Activated B cell treated with CpG ODN at 0.5 μM for 24 hours (primary cell): ENCODE results near the gene MTHFD1. TPM values are rescaled to one million over a fixed set of nuclear protein-coding genes. Genes with fewer than 3 reads are reported as not detected.
A peak's percentile ranks its signal among the peaks of the same experiment; 100 is the strongest.

Experiments
- ATAC-seq: fragments of 200-7000 bp; cut with Tn5 transposase; one replicate; pipeline ENCODE4 v1.10.0; 2021; ENCODE audit warnings: low read depth, mild to moderate bottlenecking, moderate library complexity
- CTCF ChIA-PET: fragments of 350-600 bp; sonication (Branson Sonifier 250); formaldehyde crosslinking; loops from one replicate; lab custom pipeline; 2021; ENCODE audit warnings: antibody characterized with exemption; lab: Charles Lee
- POLR2A ChIA-PET: fragments of 350-600 bp; sonication (Branson Sonifier 250); formaldehyde crosslinking; loops from one replicate; lab custom pipeline; 2021; ENCODE audit warnings: antibody characterized with exemption; lab: Charles Lee
- DNase-seq: peaks from one replicate; pipeline ENCODE4 v3.0.0; 2022
- H3K27ac Mint-ChIP-seq: one replicate; pipeline ENCODE4 v1.8.0; 2020; ENCODE audit warnings: mixed read lengths
- H3K27me3 Mint-ChIP-seq: one replicate; pipeline ENCODE4 v1.8.0; 2021; ENCODE audit warnings: mixed read lengths
- H3K36me3 Mint-ChIP-seq: one replicate; pipeline ENCODE4 v1.8.0; 2021; ENCODE audit warnings: low read depth, mixed read lengths
- H3K4me1 Mint-ChIP-seq: one replicate; pipeline ENCODE4 v1.8.0; 2021; ENCODE audit warnings: mixed read lengths
- H3K4me3 Mint-ChIP-seq: one replicate; pipeline ENCODE4 v1.8.0; 2020; ENCODE audit warnings: mild to moderate bottlenecking, mixed read lengths
- H3K9me3 Mint-ChIP-seq: one replicate; pipeline ENCODE4 v1.8.0; 2020; ENCODE audit warnings: mixed read lengths
- intact Hi-C: fragments of 100-400 bp; cut with micrococcal nuclease; formaldehyde crosslinking; loops from one replicate; pipeline ENCODE4 v1.15.1; 2024
- total RNA-seq: library from RNA; stranded (reverse); gene quantifications from 2 replicates; pipeline ENCODE4 v1.2.3, GENCODE V29; 2022
- TF ChIP-seq, protein P1 (sequence below): fragments of 200-600 bp; IDR thresholded peaks from one replicate; pipeline ENCODE4 v1.8.0; 2022; ENCODE audit warnings: antibody characterized with exemption, mild to moderate bottlenecking

The MTHFD1 gene
- total RNA-seq, 1 donor from 2014 or later, result 98.4 TPM

DNA sequence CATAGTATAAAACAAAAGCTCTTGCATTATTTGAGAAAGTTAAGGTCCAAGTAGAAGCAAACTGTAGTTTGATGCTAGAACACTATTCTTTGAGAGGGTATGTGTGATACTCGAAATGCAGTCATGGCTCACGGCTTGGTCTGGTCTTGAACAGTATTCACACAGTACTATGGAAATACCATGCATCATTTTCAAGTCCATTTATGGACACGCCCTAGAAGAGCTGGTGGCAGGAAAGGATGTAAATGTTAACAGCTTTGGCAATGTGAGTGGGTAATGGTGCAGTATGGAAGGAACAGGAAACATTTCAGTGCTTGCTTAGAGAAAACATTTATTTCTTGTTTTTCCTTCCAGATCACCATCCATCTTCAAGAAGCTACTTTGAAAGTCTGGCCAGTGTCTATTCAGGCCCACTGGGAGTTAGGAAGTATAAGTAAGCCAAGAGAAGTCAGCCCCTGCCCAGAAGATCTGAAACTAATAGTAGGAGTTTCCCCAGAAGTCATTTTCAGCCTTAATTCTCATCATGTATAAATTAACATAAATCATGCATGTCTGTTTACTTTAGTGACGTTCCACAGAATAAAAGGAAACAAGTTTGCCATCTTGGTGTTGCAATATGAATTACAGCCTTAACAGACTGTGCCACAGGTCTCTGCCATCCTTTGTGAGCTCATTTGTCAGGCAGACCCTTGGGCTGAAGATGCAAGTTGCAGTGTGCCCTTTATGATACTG lies 71.4 kb downstream of the MTHFD1 start:
- Mint-ChIP-seq H3K27ac (no peak overlapping the region), H3K36me3 (peaks cover 40% of the 10 kb centered on the region), H3K9me3 (no peaks in the 10 kb centered on the region), H3K27me3 (no peaks in the 10 kb centered on the region), H3K4me1 (peaks cover 53% of the 10 kb centered on the region), H3K4me3 (no peak overlapping the region)
- ChIA-PET CTCF (interaction anchor here (0.8 to 1.2 kb wide), 3 partner anchors 18 to 116 kb away, joined by 3 to 6 read pairs (median 3); no protein-coding TSS in a partner anchor), POLR2A (interaction anchor here (1.2 to 1.8 kb wide), 2 partner anchors 10 to 12 kb away, joined by 3 to 6 read pairs; no protein-coding TSS in a partner anchor)
- no peak for ATAC-seq
- intact Hi-C loops, result no loop called here
- TF ChIP-seq, protein P1, sequence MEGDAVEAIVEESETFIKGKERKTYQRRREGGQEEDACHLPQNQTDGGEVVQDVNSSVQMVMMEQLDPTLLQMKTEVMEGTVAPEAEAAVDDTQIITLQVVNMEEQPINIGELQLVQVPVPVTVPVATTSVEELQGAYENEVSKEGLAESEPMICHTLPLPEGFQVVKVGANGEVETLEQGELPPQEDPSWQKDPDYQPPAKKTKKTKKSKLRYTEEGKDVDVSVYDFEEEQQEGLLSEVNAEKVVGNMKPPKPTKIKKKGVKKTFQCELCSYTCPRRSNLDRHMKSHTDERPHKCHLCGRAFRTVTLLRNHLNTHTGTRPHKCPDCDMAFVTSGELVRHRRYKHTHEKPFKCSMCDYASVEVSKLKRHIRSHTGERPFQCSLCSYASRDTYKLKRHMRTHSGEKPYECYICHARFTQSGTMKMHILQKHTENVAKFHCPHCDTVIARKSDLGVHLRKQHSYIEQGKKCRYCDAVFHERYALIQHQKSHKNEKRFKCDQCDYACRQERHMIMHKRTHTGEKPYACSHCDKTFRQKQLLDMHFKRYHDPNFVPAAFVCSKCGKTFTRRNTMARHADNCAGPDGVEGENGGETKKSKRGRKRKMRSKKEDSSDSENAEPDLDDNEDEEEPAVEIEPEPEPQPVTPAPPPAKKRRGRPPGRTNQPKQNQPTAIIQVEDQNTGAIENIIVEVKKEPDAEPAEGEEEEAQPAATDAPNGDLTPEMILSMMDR, result no peak
- no peak for DNase-seq

DNA sequence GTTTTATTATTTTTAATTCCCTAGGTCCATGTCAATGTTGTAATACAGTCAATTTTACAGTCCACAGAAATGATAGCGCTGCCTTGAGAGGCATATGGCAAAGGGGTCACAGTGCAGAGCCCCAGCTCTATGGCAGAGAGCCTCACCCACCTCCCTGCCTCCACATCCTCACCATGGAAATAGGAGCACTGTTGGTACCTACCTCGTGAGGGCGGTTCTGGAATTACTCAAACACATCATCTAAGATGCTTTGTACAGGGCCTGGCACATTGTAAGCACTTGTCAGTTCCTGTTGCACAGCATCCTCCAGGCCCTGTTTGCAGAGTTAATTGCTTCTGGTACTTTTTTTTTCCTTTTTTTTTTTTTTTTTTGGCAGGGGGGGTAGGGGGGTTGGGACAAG lies 73.1 kb downstream of the MTHFD1 start:
- Mint-ChIP-seq H3K9me3 (no peaks in the 10 kb centered on the region), H3K27ac (no peak overlapping the region), H3K27me3 (no peaks in the 10 kb centered on the region), H3K4me3 (no peak overlapping the region), H3K4me1 (peaks cover 62% of the 10 kb centered on the region), H3K36me3 (peaks cover 24% of the 10 kb centered on the region)
- DNase-seq (no peak), ATAC-seq (no peak)
- ChIA-PET CTCF (interaction anchor here (4.2 kb wide), 1 partner anchor 31 kb away, joined by 26 read pairs; no protein-coding TSS in a partner anchor), POLR2A (no interaction called here)
- intact Hi-C loops, result no loop called here
- TF ChIP-seq, protein P1, result no peak

DNA sequence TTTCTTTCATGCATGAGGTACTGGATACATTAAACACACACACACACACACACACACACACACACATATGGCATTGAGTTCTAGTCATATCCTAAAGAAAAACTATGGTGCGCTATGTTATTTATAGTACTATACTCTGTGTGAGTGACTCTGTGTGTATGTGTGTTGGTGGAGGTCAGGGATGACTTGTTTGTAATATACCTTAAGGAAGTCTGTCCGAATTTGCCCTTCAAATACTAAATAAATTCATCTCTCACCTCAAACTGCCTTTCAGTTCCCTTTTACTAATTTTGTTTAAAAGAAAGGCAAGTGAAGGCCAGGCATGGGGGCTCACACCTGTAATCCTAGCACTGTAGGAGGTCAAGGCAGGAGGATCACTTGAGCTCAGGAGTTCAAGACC lies 75.0 kb downstream of the MTHFD1 start:
- H3K4me3 Mint-ChIP-seq, result peak overlapping the region; percentile 44
- peak overlapping the region; percentile 4 for H3K27ac Mint-ChIP-seq
- DNase-seq (no peak), ATAC-seq (no peak)
- ChIA-PET POLR2A (interaction anchor here (0.6 to 3.6 kb wide), 9 partner anchors 12 to 227 kb away, joined by 3 to 24 read pairs (median 5); partner anchors contain the start of genes ZBTB1 and ZBTB25), CTCF (interaction anchor here (1.2 to 4.2 kb wide), 4 partner anchors 15 to 48 kb away, joined by 3 to 26 read pairs (median 6); no protein-coding TSS in a partner anchor)
- TF ChIP-seq, protein P1, result no peak
- H3K4me1 Mint-ChIP-seq, result peaks cover 69% of the 10 kb centered on the region
- H3K9me3 Mint-ChIP-seq, result no peaks in the 10 kb centered on the region
- H3K36me3 Mint-ChIP-seq, result peaks cover 17% of the 10 kb centered on the region
- no peaks in the 10 kb centered on the region for H3K27me3 Mint-ChIP-seq
- intact Hi-C loops, result no loop called here

DNA sequence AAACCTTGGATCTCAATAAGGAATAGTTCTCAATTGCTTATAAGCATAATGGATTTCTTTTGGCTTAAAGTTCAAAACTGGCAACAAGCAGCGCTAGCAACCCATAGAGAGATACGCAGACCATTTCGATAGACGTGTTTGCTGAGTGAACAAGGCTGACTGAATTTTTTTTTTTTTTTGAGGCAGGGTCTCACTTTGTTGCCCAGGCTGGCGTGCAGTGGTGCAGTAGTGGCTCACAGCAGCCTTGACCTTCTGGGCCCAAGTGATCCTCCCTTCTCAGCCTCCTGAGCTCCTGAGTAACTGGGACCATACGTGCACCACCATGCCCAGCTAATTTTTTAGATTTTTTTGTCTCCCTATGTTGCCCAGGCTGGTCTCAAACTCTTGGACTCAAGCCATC lies 75.7 kb downstream of the MTHFD1 start:
- ChIA-PET CTCF (interaction anchor here (0.9 to 4.2 kb wide), 4 partner anchors 15 to 120 kb away, joined by 3 to 26 read pairs (median 6); no protein-coding TSS in a partner anchor), POLR2A (interaction anchor here (0.5 to 3.6 kb wide), 9 partner anchors 9 to 125 kb away, joined by 3 to 24 read pairs (median 5); partner anchors contain the start of genes MTHFD1, ZBTB1 and ZBTB25)
- ATAC-seq (no peak), DNase-seq (no peak)
- Mint-ChIP-seq H3K4me3 (no peak overlapping the region), H3K36me3 (peaks cover 16% of the 10 kb centered on the region), H3K27me3 (no peaks in the 10 kb centered on the region), H3K4me1 (peaks cover 64% of the 10 kb centered on the region), H3K27ac (no peak overlapping the region), H3K9me3 (no peaks in the 10 kb centered on the region)
- TF ChIP-seq, protein P1, result no peak
- intact Hi-C loops, result no loop called here

DNA sequence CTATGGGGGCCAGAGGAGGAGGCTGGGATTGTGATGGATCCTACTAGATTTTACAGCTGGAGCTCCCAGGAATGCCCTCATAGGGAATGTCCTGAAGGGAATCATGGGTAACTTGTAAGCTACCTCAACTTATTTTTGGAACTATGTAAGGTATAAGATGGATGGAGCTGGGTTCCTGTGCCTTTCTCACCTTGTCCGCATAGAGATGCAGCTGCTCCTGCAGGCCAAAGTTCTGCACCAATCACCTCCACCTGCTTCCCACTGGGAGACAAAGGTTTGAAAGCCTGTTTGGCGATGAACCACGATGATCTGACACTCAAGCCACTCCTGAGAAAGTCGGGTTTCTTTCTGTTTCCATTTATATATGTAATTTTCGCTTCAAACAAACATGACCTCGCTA lies 76.5 kb downstream of the MTHFD1 start:
- H3K36me3 Mint-ChIP-seq, result peaks cover 8% of the 10 kb centered on the region
- H3K27ac Mint-ChIP-seq, result peak overlapping the region; percentile 77
- ChIA-PET POLR2A (interaction anchor here (1.0 to 3.6 kb wide), 3 partner anchors 19 to 126 kb away, joined by 4 to 24 read pairs (median 15); partner anchors contain the start of genes ZBTB1 and ZBTB25), CTCF (interaction anchor here (0.9 to 4.2 kb wide), 3 partner anchors 13 to 121 kb away, joined by 3 to 26 read pairs (median 3); no protein-coding TSS in a partner anchor)
- intact Hi-C loops, result loop anchor here (1.0 to 5.0 kb wide), 4 partner anchors 7 to 77 kb away; partner anchors contain the start of genes MTHFD1 and ZBTB25
- TF ChIP-seq, protein P1, result no peak
- no peaks in the 10 kb centered on the region for H3K27me3 Mint-ChIP-seq
- ATAC-seq (no peak), DNase-seq (no peak)
- peaks cover 57% of the 10 kb centered on the region for H3K4me1 Mint-ChIP-seq
- no peaks in the 10 kb centered on the region for H3K9me3 Mint-ChIP-seq
- H3K4me3 Mint-ChIP-seq, result peak overlapping the region; percentile 86
